Trophoblast cell (in vitro differentiated cells and primary cell): ENCODE data around the gene ZPBP2.
"Not testable (repeated sequence)": the region's sequence is repeated elsewhere in the genome, so short reads cannot be mapped to it uniquely, and the experiment has no call there.

ENCODE experiments used
- DNase-seq, 2 donors: peaks; one replicate each; pipeline ENCODE4 v3.0.0-alpha.2; 2016
- H2AFZ ChIP-seq: 2 replicates; pipeline ENCODE4 v1.6.1; 2013; ENCODE audit warnings: low read length, moderate library complexity, mild to moderate bottlenecking; ENCODE audit not compliant: insufficient read depth, poor library complexity
- H2AK5ac ChIP-seq: 2 replicates; pipeline ENCODE4 v1.6.1; 2013; ENCODE audit warnings: mild to moderate bottlenecking, low read length
- H2BK120ac ChIP-seq: 2 replicates; pipeline ENCODE4 v1.6.1; 2013; ENCODE audit warnings: low read length, mild to moderate bottlenecking, moderate library complexity; ENCODE audit not compliant: insufficient read depth, poor library complexity
- H2BK12ac ChIP-seq: 2 replicates; pipeline ENCODE4 v1.6.1; 2013; ENCODE audit warnings: mild to moderate bottlenecking, low read length, moderate library complexity
- H2BK5ac ChIP-seq: 2 replicates; pipeline ENCODE4 v1.6.1; 2013; ENCODE audit warnings: low read length, low read depth, moderate library complexity, mild to moderate bottlenecking; ENCODE audit not compliant: poor library complexity
- H3K14ac ChIP-seq: 2 replicates; pipeline ENCODE4 v1.6.1; 2013; ENCODE audit warnings: mild to moderate bottlenecking, low read length
- H3K18ac ChIP-seq: 2 replicates; pipeline ENCODE4 v1.6.1; 2013; ENCODE audit warnings: mild to moderate bottlenecking, low read length
- H3K23ac ChIP-seq: 2 replicates; pipeline ENCODE4 v1.6.1; 2013; ENCODE audit warnings: low read length
- H3K27ac ChIP-seq: 2 replicates; pipeline ENCODE4 v1.5.1; 2013; ENCODE audit warnings: low read depth, mild to moderate bottlenecking, inconsistent platforms, low read length, moderate library complexity
- H3K27me3 ChIP-seq: 2 replicates; pipeline ENCODE4 v1.6.1; 2013; ENCODE audit warnings: inconsistent platforms, mild to moderate bottlenecking, low read length, moderate library complexity; ENCODE audit not compliant: insufficient read depth
- H3K36me3 ChIP-seq, 2 experiments: 1 replicate in 1 of 2; 2 replicates in 1 of 2; pipeline ENCODE4 v1.6.1; 2013; ENCODE audit warnings: low read length in 2 of 2, mild to moderate bottlenecking in 2 of 2, moderate library complexity in 1 of 2; ENCODE audit not compliant: insufficient read depth in 2 of 2, control insufficient read depth in 1 of 2
- H3K4ac ChIP-seq: 2 replicates; pipeline ENCODE4 v1.6.1; 2013; ENCODE audit warnings: low read depth, mild to moderate bottlenecking, low read length, moderate library complexity
- H3K4me1 ChIP-seq, 2 experiments: 1 replicate in 1 of 2; 2 replicates in 1 of 2; pipeline ENCODE4 v1.6.1; 2013; ENCODE audit warnings: low read length in 2 of 2, mild to moderate bottlenecking in 2 of 2, moderate library complexity in 1 of 2; ENCODE audit not compliant: insufficient read depth in 2 of 2, control insufficient read depth in 1 of 2
- H3K4me2 ChIP-seq: 2 replicates; pipeline ENCODE4 v1.6.1; 2013; ENCODE audit warnings: inconsistent platforms, mild to moderate bottlenecking, low read length, moderate library complexity
- H3K4me3 ChIP-seq: 2 replicates; pipeline ENCODE4 v1.5.1; 2013; ENCODE audit warnings: mild to moderate bottlenecking, low read depth, low read length, inconsistent platforms
- H3K79me1 ChIP-seq: one replicate; pipeline ENCODE4 v1.6.1; 2013; ENCODE audit warnings: low read length
- H3K79me2 ChIP-seq: 2 replicates; pipeline ENCODE4 v1.6.1; 2013; ENCODE audit warnings: low read length, mild to moderate bottlenecking; ENCODE audit not compliant: control insufficient read depth, insufficient read depth, poor library complexity
- H3K9ac ChIP-seq: 2 replicates; pipeline ENCODE4 v1.6.1; 2013; ENCODE audit warnings: mild to moderate bottlenecking, low read length
- H3K9me3 ChIP-seq: 2 replicates; pipeline ENCODE4 v1.6.1; 2013; ENCODE audit warnings: low read depth, mild to moderate bottlenecking, control low read depth, inconsistent platforms, low read length; ENCODE audit not compliant: insufficient read depth
- H4K12ac ChIP-seq: 2 replicates; pipeline ENCODE4 v1.6.1; 2013; ENCODE audit warnings: low read depth, mild to moderate bottlenecking, low read length, moderate library complexity
- H4K8ac ChIP-seq: 2 replicates; pipeline ENCODE4 v1.6.1; 2013; ENCODE audit warnings: low read depth, mild to moderate bottlenecking, low read length, moderate library complexity
- H4K91ac ChIP-seq: one replicate; pipeline ENCODE4 v1.6.1; 2013; ENCODE audit warnings: low read depth, mild to moderate bottlenecking, low read length, moderate library complexity
- WGBS: extraction: QIAGEN DNeasy Blood & Tissue Kit; methylation state at CpG from one replicate; pipeline ENCODE4 v1.1.7; 2013; ENCODE audit warnings: missing lambda C conversion rate; ENCODE audit not compliant: insufficient read length, insufficient coverage; ENCODE audit errors: extremely low coverage; 5-methylcytosine and 5-hydroxymethylcytosine counted together

Gene ZPBP2

DNA sequence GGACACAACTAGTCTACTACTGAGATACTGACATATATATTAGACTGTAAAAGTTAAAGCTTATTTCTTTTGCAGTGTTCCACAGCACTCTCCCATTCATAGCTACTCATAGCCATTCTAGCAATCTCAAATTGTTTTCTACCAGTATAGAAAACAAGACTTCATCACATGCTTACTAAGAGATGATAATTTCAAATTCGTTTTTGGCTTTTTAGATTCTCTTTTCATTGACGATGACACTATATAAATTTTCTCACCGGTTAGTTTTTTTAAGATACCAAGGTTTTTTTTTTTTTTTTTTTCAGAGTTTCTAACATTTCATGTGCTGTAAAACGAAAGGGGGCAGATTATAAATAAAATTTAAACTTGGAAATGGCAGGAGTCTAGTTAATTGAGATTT, 21.8 kb upstream of the ZPBP2 start:
- Histone ChIP-seq H3K79me1 (no peaks in the 10 kb centered on the region), H3K36me3 (no peaks in the 10 kb centered on the region), H2AFZ (no peak overlapping the region), H3K27me3 (no peaks in the 10 kb centered on the region), H2BK5ac (no peak overlapping the region), H2BK120ac (no peak overlapping the region), H3K79me2 (no peaks in the 10 kb centered on the region), H4K8ac (no peak overlapping the region), H2BK12ac (no peak overlapping the region), H3K4me3 (no peak overlapping the region), H3K4me1 (no peaks in the 10 kb centered on the region), H3K4me2 (no peak overlapping the region), H4K12ac (no peak overlapping the region), H2AK5ac (no peak overlapping the region), H3K23ac (no peak overlapping the region), H4K91ac (no peak overlapping the region), H3K4ac (no peak overlapping the region), H3K14ac (no peak overlapping the region), H3K18ac (no peak overlapping the region), H3K27ac (no peak overlapping the region), H3K9ac (no peak overlapping the region), H3K9me3 (no peaks in the 10 kb centered on the region)
- DNase-seq, result no peak
- WGBS, result no CpG with 5 or more reads among the region's 4 CpGs

DNA sequence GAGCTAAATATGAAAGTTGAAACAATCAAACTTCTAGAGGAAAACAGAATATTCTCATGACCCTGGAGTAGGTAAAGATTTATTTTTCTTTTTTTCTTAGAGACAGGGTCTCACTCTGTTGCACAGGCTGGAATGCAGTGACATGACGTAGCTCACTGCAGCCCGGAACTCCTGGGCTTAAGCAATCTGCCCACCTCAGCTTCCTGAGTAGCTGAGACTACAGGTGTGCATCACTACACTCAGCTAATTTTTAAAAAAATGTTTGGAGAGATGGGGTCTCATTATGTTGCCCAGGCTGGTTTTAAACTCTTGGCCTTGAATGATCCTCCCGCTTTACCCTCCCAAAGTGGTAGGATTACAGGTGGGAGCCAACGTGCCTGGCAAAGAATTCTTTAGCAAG, 19.4 kb upstream of the ZPBP2 start:
- DNase-seq, result no peak
- Histone ChIP-seq H2AK5ac (no peak overlapping the region), H3K18ac (no peak overlapping the region), H3K27ac (no peak overlapping the region), H3K14ac (no peak overlapping the region), H4K12ac (no peak overlapping the region), H2AFZ (no peak overlapping the region), H3K27me3 (no peaks in the 10 kb centered on the region), H2BK120ac (no peak overlapping the region), H2BK12ac (no peak overlapping the region), H3K23ac (no peak overlapping the region), H3K9me3 (no peaks in the 10 kb centered on the region), H3K79me1 (no peaks in the 10 kb centered on the region), H4K8ac (no peak overlapping the region), H3K4me1 (no peaks in the 10 kb centered on the region), H4K91ac (no peak overlapping the region), H3K4me3 (no peak overlapping the region), H2BK5ac (no peak overlapping the region), H3K79me2 (no peaks in the 10 kb centered on the region), H3K4ac (no peak overlapping the region), H3K36me3 (no peaks in the 10 kb centered on the region), H3K9ac (no peak overlapping the region), H3K4me2 (no peak overlapping the region)
- WGBS, result no CpG with 5 or more reads among the region's 4 CpGs

DNA sequence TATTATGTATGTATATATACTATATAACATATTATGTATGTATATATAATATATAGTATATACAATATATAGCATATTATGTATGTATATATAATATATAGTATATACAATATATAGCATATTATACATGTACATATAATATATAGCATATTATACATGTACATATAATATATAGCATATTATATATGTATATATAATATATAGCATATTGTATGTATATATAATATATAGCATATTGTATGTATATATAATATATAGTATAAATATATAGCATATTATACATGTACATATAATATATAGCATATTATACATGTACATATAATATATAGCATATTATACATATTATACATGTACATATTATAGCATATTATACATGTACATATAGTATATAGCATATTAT, 17.8 kb upstream of the ZPBP2 start:
- H2AK5ac ChIP-seq, H4K12ac ChIP-seq: not testable (repeated sequence)

DNA sequence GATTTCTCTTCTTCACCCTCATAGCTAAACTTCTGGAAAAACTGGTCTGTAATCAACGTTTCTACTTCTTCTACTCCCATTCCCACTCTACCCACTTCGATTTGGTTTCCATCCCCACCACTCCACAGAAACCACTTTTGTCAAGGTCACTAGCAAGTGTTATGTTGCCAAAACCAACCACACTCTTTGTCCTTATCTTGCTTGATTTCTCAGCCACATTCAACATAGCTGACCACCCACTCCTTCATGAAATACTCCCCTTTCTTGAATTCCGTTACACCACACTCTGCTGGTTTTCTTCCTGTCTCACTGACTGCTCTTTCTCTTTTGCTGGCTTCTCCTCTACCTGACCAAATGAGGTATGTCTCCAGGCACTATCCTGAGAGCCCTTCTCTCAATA, 15.8 kb upstream of the ZPBP2 start:
- no peak overlapping the region for H3K23ac ChIP-seq
- H3K36me3 ChIP-seq, result no peaks in the 10 kb centered on the region
- H4K8ac ChIP-seq, result no peak overlapping the region
- WGBS, result 100% methylated on average over 1 of the region's 3 CpGs
- no peak overlapping the region for H4K12ac ChIP-seq
- no peak overlapping the region for H2BK5ac ChIP-seq
- no peaks in the 10 kb centered on the region for H3K9me3 ChIP-seq
- H3K4me3 ChIP-seq, result no peak overlapping the region
- H3K9ac ChIP-seq, result no peak overlapping the region
- no peak overlapping the region for H3K4me2 ChIP-seq
- no peaks in the 10 kb centered on the region for H3K79me1 ChIP-seq
- H3K14ac ChIP-seq, result no peak overlapping the region
- no peak overlapping the region for H3K18ac ChIP-seq
- no peak overlapping the region for H3K27ac ChIP-seq
- H2BK12ac ChIP-seq, result no peak overlapping the region
- no peaks in the 10 kb centered on the region for H3K27me3 ChIP-seq
- no peak for DNase-seq
- no peak overlapping the region for H2BK120ac ChIP-seq
- H3K79me2 ChIP-seq, result no peaks in the 10 kb centered on the region
- no peaks in the 10 kb centered on the region for H3K4me1 ChIP-seq
- no peak overlapping the region for H2AFZ ChIP-seq
- no peak overlapping the region for H3K4ac ChIP-seq
- no peak overlapping the region for H4K91ac ChIP-seq
- no peak overlapping the region for H2AK5ac ChIP-seq

More for the DNA sequence above, 17.8 kb upstream of the ZPBP2 start:
- not testable (repeated sequence) for H3K4ac ChIP-seq, H2AFZ ChIP-seq, H4K91ac ChIP-seq, H3K4me2 ChIP-seq, H3K9ac ChIP-seq, H3K9me3 ChIP-seq, H3K4me3 ChIP-seq, H3K14ac ChIP-seq, H3K79me2 ChIP-seq, H3K27ac ChIP-seq, H2BK12ac ChIP-seq, H4K8ac ChIP-seq, H3K23ac ChIP-seq, H3K36me3 ChIP-seq, H2BK5ac ChIP-seq, DNase-seq, H3K79me1 ChIP-seq, H3K27me3 ChIP-seq, H3K4me1 ChIP-seq, H3K18ac ChIP-seq, H2BK120ac ChIP-seq

DNA sequence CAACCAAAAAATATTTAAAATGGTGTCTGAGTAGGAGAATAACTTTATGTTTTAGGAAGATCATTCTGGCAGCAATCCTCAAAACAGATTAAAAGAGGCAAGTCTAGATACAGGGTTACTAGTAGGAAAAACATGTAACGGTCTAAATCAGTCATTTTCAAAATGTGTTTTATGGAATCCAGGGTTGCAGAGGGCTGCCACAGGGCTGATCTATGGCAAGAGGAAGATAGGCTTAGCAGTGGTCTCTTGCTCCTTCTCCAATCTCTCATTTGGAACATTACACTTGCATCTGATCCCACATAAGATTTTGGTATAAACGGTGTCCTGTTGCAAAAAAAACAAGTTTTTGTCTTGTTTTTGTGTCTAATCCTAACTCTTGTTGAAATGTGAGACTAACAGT, 13.1 kb upstream of the ZPBP2 start:
- no peak overlapping the region for H3K27ac ChIP-seq
- no peak overlapping the region for H3K4me2 ChIP-seq
- no peak overlapping the region for H3K9ac ChIP-seq
- H4K8ac ChIP-seq, result no peak overlapping the region
- no peaks in the 10 kb centered on the region for H3K27me3 ChIP-seq
- H2AK5ac ChIP-seq, result no peak overlapping the region
- no peaks in the 10 kb centered on the region for H3K36me3 ChIP-seq
- no peak overlapping the region for H3K23ac ChIP-seq
- no peak overlapping the region for H3K4me3 ChIP-seq
- no peaks in the 10 kb centered on the region for H3K9me3 ChIP-seq
- H3K18ac ChIP-seq, result no peak overlapping the region
- H2BK5ac ChIP-seq, result no peak overlapping the region
- H2BK120ac ChIP-seq, result no peak overlapping the region
- no peak overlapping the region for H3K14ac ChIP-seq
- H3K79me1 ChIP-seq, result no peaks in the 10 kb centered on the region
- no peak overlapping the region for H3K4ac ChIP-seq
- no peaks in the 10 kb centered on the region for H3K4me1 ChIP-seq
- no peak for DNase-seq
- H2BK12ac ChIP-seq, result no peak overlapping the region
- H3K79me2 ChIP-seq, result no peaks in the 10 kb centered on the region
- H4K91ac ChIP-seq, result no peak overlapping the region
- no peak overlapping the region for H2AFZ ChIP-seq
- WGBS, result no CpG with 5 or more reads among the region's 2 CpGs
- H4K12ac ChIP-seq, result no peak overlapping the region
